HL-60/S4 treated with phorbol 12-myristate 13-acetate at 8.2 ng/mL for 4 days and 3 days (cell line): Measurements from ENCODE around the gene TFEB.

Source experiments
- in situ Hi-C: fragments of 300-500 bp; cut with MboI; formaldehyde crosslinking; loops from 2 replicates; pipeline ENCODE4 v1.15.0; 2022; ENCODE audit warnings: low sequenced_read_pairs

The TFEB gene

GRCh38 chr6:41677124-41677921 lies 58.1 kb downstream of the TFEB start:
- in situ Hi-C loops, result no loop called here

- in situ Hi-C loops, result no loop called here
Observed at GRCh38 chr6:41676431-41676830, 59.0 kb downstream of the TFEB start.

- in situ Hi-C loops, result no loop called here
Observed at GRCh38 chr6:41675992-41676391, 59.4 kb downstream of the TFEB start.

- in situ Hi-C loops, result no loop called here
Observed at GRCh38 chr6:41675176-41675775, 60.1 kb downstream of the TFEB start.

- in situ Hi-C loops, result no loop called here
Observed at GRCh38 chr6:41674231-41675000, 61.0 kb downstream of the TFEB start.

- in situ Hi-C loops, result no loop called here
Observed at GRCh38 chr6:41673704-41674000, 61.8 kb downstream of the TFEB start.

- in situ Hi-C loops, result no loop called here
Observed at GRCh38 chr6:41672816-41673703, 62.3 kb downstream of the TFEB start.

GRCh38 chr6:41672016-41672415 lies 63.4 kb downstream of the TFEB start:
- in situ Hi-C loops, result no loop called here

GRCh38 chr6:41671376-41671775 lies 64.0 kb downstream of the TFEB start:
- in situ Hi-C loops, result no loop called here

- in situ Hi-C loops, result no loop called here
Observed at GRCh38 chr6:41670703-41671360, 64.6 kb downstream of the TFEB start.

- in situ Hi-C loops, result no loop called here
Observed at GRCh38 chr6:41668968-41669367, 66.4 kb downstream of the TFEB start.

GRCh38 chr6:41667195-41667594 lies 68.2 kb downstream of the TFEB start:
- in situ Hi-C loops, result no loop called here

- in situ Hi-C loops, result no loop called here
Observed at GRCh38 chr6:41664271-41664670, 71.1 kb downstream of the TFEB start.

GRCh38 chr6:41663568-41663967 lies 71.8 kb downstream of the TFEB start:
- in situ Hi-C loops, result no loop called here

- in situ Hi-C loops, result no loop called here
Observed at GRCh38 chr6:41659935-41660334, 75.5 kb downstream of the TFEB start.

GRCh38 chr6:41658636-41659035 lies 76.8 kb downstream of the TFEB start:
- in situ Hi-C loops, result no loop called here

GRCh38 chr6:41657131-41658094 lies 78.0 kb downstream of the TFEB start:
- in situ Hi-C loops, result no loop called here

- in situ Hi-C loops, result no loop called here
Observed at GRCh38 chr6:41656002-41656691, 79.3 kb downstream of the TFEB start.

- in situ Hi-C loops, result no loop called here
Observed at GRCh38 chr6:41655646-41656001, 79.8 kb downstream of the TFEB start.
